TTC549 (cell line): Measurements from ENCODE around the gene WDR35.

Experiments
- FAIRE-seq: peaks from 2 replicates; lab custom pipeline; 2012; peaks lifted over from hg19 to GRCh38; lab: Jason Lieb, UNC

WDR35 gene

GRCh38 chr2:19989667-19990415 lies at the start of gene WDR35:
TSS of gene WDR35 (minus strand) at chr2:19990105. CDS start at chr2:19990015, 90 bp downstream.
- FAIRE-seq: no peak

GRCh38 chr2:20037660-20038059 lies 47.8 kb upstream of the WDR35 start:
- FAIRE-seq: no peak

- FAIRE-seq: no peak
These were observed 46.2 kb upstream of the WDR35 start for GRCh38 chr2:20035955-20036666.

- no peak for FAIRE-seq
These were observed 44.9 kb upstream of the WDR35 start for GRCh38 chr2:20034821-20035220.

- FAIRE-seq: no peak
These were observed 44.3 kb upstream of the WDR35 start for GRCh38 chr2:20034218-20034617.

- FAIRE-seq: no peak
These were observed 43.4 kb upstream of the WDR35 start for GRCh38 chr2:20033322-20033721.

DNA sequence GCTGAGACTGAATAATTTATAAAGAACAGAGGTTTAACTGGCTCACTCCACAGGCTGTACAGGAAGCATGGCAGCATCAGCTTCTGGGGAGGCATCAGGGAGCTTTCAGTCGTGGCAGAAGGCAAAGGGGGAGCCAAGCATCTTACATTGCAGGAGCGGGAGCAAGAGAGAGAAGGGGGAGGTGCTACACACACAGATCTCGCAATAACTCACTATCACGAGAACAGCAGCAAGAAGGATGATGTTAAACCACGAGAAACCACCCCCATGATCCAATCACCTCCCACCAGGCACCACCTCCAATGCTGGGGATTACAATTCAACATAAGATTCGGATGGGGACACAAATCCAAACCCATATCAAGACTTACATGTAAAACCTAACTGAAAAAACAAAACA lies 40.3 kb upstream of the WDR35 start:
- no peak for FAIRE-seq

DNA sequence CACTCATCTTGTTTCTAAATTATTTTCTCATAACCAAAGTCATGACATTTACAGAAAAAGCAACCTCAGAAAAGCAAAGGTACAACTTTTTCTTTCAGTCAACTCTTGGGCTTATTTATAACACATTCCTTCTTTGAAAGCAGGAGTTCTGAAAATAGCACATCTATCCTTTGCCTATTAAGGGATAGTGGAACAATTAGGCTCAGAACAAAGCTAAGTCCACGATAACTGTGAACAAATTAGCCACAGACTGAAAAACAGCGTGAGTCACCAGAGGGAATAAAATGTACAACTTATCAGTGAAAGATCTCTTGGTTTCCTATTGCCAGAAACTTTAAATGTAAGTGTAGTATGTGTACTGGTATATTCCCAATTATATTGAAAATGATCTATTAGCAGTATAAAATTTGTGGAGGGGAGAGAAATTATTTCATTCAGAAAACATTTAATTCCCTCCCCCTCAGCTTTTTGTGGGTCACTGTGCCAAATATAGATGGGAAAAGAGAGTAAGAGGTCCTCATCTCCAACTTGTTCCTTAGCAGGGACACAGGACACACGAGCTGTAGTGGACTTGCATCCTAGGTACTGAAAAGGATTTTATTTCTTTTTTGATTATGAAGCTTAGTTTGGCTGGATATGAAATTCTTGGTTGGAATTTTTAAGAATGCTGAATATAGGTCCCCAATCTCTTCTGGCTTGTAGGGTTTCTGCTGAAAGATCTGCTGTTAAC lies 38.0 kb upstream of the WDR35 start:
- FAIRE-seq: no peak

DNA sequence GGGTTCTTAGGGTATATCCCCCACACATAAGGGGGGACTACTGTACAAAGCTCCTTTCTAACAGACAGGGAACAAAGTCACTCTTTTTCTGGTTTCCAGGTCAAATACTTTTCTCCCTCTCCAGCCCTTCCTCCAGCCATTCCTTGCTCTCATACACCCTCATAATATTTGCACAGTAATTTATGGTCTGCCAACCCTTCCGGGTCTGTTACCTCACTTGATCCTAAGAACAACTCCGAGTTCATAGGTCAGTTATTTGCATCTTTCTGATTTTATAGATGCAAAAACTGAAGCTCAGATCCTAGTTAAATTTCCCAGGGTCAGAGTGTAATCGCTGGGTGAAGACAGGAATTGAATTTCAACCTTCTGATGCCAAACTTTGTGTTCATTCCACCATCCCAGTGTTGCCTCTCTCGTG lies 37.4 kb upstream of the WDR35 start:
- no peak for FAIRE-seq

DNA sequence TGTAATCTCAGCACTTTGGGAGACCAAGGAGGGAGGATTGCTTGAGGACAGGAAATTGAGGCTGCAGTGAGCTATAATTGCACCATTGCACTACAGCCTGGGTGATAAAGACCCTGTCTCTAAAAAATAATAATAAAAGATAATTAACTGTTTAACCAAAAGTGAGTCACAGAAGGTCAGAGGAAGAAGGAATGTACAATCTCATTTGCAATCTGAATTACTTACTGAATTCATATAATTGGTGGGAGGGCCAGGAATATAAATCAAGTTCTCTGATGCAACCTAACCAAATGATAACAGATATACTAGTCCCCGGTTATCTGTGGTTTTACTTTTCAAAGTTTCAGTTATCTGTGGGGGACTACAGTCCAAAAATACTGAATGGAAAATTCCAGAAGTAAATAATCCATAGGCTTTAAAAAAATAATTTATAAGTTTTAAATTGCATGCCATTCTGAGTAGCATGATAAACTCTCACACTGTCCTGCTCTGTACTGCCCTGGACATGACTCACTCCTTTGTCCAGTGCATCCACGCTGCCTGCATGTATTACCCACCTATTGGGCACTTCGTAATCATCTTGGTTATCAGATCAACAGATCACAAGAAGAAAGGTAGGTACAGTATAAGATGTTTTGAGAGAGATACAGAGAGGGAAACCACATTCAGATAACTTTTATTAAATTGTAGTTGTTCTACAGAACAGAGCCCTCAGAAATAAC lies 35.3 kb upstream of the WDR35 start:
- FAIRE-seq: no peak

DNA sequence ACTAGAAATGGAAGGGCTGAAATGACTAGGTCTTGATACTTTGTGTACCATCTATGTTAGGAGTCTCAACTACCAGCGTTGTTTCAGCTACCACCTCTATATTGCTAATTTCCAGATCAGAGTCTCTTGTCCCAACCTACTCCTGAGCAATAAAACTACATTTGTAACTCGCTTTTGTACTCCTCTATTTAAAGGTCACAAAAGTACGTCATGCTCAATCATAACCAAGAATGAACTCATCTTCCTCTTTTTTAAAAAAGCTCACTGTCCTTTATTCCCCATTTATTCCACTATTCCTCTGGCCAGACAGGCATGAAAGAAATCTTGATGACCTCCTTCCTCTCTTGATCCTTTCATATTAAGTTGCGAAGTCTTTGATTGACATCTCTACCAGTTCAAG lies 33.8 kb upstream of the WDR35 start:
- FAIRE-seq: no peak

GRCh38 chr2:20021405-20022009 lies 31.6 kb upstream of the WDR35 start:
- FAIRE-seq: no peak

- no peak for FAIRE-seq
These were observed 29.8 kb upstream of the WDR35 start for GRCh38 chr2:20019747-20020146.

- no peak for FAIRE-seq
These were observed 28.8 kb upstream of the WDR35 start for GRCh38 chr2:20018601-20019152.

DNA sequence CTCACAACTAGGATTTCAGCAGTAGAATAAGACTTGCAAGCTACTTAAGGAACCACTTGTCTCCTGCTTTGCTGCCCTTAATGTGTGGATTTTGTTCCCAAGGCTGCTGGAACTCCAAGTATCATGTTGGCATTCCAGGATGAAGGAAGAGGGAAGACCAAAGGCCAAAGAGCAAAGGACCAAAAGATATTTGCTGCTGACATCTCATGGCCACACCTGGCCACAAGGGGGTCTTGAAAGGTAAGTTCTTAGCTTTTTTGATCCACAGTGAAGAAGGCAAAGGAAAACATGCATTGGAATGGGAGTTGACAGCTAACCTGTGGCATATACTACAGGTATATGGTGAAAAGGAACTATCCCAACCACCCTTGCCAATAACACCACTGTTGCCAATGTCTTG lies 26.4 kb upstream of the WDR35 start:
- no peak for FAIRE-seq

- peak; percentile 86 for FAIRE-seq
These were observed 25.7 kb upstream of the WDR35 start for GRCh38 chr2:20015482-20016083.

- no peak for FAIRE-seq
These were observed 23.4 kb upstream of the WDR35 start for GRCh38 chr2:20013126-20013849.

- no peak for FAIRE-seq
These were observed 22.6 kb upstream of the WDR35 start, which contains the start of gene MATN3 for GRCh38 chr2:20012282-20013125. TSS of gene MATN3 (minus strand) at chr2:20012668. CDS start at chr2:20012631, 37 bp downstream.

DNA sequence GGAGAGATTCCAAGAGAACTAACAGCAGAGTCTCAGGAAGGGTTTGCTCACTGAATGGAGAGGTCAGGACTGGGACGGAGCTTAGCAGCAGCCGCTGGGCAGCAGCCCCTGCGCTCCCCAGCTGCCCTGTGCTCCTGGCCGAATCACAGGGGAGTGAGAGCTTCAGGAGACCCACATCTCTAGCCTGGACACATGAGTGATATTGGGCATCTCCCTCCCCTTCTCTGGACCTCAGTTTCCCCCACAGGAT lies 22.1 kb upstream of the WDR35 start:
- no peak for FAIRE-seq
